ENCODE data around the gene PPM1F. TPM values are rescaled to one million over a fixed set of nuclear protein-coding genes. Genes with fewer than 3 reads are reported as not detected.

Gene PPM1F
- total and polyA plus RNA-seq, 4 donors, result 1.8 to 15.5 (median 8.9) TPM

DNA sequence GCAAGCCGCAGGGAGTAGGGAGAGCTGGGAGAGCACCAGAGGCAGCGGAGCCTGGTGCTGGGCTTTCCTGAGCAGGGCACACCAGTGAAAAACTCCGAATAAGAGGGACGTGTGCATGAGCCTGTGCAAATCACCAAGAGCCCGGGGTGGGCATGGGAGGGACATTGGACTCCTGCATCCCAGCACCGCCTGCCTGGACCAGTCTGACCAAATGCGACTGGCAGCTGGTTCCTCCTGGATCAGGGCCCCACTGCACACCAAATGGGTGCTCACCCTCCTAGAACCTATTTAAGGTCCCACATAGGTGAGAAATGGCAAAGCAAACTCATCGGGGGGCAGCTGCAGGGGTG, 3.1 kb downstream of the PPM1F start:
- Histone ChIP-seq H3K27ac (ENCODE audit: low read depth in 1 of 2, low read length in 2 of 2) (peak overlapping the region; percentile 22 to 50), H3K36me3 (ENCODE audit: control insufficient read depth in 4 of 4, insufficient read depth in 3 of 4, low read depth in 1 of 4, low read length in 3 of 4) (peaks cover 0 to 2% (median under 1%) of the 10 kb centered on the region in 4 donors), H3K9ac (ENCODE audit: low read depth in 1 of 2, low read length in 2 of 2) (no peak overlapping the region), H3K4me1 (ENCODE audit: control insufficient read depth in 4 of 4, insufficient read depth in 4 of 4, low read length in 3 of 4) (peaks cover 8 to 21% (median 15%) of the 10 kb centered on the region in 4 donors), H3K9me3 (ENCODE audit: control insufficient read depth in 4 of 4, low read length in 3 of 4) (no peaks in the 10 kb centered on the region), H3K4me3 (ENCODE audit: low read depth in 1 of 3, low read length in 3 of 3) (no peak overlapping the region), H3K27me3 (ENCODE audit: control insufficient read depth in 4 of 4, insufficient read depth in 4 of 4, low read length in 3 of 4) (no peaks in the 10 kb centered on the region)
- WGBS, result 81% methylated on average over 8 of the region's 8 CpGs
- TF ChIP-seq NR2F2 (IDR thresholded peaks at IDR 0.05) (no peak), GABPA (IDR thresholded peaks at IDR 0.05 in 1 of 2, conservative IDR thresholded peaks at IDR 0.05 in 1 of 2) (no peak), TAF1 (conservative IDR thresholded peaks at IDR 0.05) (no peak)
- TF ChIP-seq, protein P1, sequence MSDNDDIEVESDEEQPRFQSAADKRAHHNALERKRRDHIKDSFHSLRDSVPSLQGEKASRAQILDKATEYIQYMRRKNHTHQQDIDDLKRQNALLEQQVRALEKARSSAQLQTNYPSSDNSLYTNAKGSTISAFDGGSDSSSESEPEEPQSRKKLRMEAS (IDR thresholded peaks at IDR 0.05), result no peak
- DNase-seq (ENCODE audit: low spot score), result no peak

DNA sequence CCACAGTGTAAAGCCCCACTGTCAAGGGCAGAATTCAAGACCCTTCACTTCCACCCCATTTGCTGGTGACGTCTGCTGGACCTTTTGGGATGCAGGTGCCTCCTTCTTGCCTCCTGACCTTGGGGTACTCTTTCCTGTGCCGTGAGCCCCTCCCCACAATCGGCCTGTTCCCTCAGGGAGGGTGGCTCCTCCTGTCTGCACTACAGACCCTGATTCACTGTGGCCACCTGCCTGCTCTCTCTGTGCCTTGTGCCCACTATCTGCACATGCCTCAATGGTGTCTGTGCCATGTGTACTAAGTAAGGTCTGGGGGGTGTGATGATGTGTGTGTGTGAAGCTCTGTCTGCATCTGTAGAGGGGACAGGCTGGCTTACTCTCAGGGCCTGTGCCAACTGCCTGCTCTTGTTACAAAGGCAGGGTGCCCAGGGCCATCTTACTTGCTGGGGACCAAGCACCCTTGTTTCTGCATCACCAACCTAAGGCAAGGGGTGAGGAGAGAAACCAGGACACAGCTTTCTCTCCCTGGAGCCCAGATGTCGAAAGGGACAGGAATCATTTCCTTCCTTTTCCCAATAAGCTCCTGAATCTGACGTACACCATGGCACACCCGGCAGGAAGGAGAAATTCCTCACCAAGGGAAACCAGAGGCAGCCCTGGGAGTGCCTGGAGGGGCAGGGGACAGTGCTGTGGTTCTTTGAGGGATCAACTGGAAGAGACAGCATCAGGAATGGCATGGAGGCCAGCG, 3.7 kb downstream of the PPM1F start:
- Histone ChIP-seq H3K36me3 (ENCODE audit: control insufficient read depth in 4 of 4, insufficient read depth in 3 of 4, low read depth in 1 of 4, low read length in 3 of 4) (peaks cover 0 to 2% (median under 1%) of the 10 kb centered on the region in 4 donors), H3K9me3 (ENCODE audit: control insufficient read depth in 4 of 4, low read length in 3 of 4) (no peaks in the 10 kb centered on the region), H3K27me3 (ENCODE audit: control insufficient read depth in 4 of 4, insufficient read depth in 4 of 4, low read length in 3 of 4) (no peaks in the 10 kb centered on the region), H3K4me1 (ENCODE audit: control insufficient read depth in 4 of 4, insufficient read depth in 4 of 4, low read length in 3 of 4) (peaks cover 8 to 27% (median 17%) of the 10 kb centered on the region in 4 donors), H3K4me3 (ENCODE audit: low read depth in 1 of 3, low read length in 3 of 3) (no peak overlapping the region), H3K27ac (ENCODE audit: low read depth in 1 of 2, low read length in 2 of 2) (peak overlapping the region; percentile 22 to 50), H3K9ac (ENCODE audit: low read depth in 1 of 2, low read length in 2 of 2) (no peak overlapping the region)
- TF ChIP-seq, protein P2, sequence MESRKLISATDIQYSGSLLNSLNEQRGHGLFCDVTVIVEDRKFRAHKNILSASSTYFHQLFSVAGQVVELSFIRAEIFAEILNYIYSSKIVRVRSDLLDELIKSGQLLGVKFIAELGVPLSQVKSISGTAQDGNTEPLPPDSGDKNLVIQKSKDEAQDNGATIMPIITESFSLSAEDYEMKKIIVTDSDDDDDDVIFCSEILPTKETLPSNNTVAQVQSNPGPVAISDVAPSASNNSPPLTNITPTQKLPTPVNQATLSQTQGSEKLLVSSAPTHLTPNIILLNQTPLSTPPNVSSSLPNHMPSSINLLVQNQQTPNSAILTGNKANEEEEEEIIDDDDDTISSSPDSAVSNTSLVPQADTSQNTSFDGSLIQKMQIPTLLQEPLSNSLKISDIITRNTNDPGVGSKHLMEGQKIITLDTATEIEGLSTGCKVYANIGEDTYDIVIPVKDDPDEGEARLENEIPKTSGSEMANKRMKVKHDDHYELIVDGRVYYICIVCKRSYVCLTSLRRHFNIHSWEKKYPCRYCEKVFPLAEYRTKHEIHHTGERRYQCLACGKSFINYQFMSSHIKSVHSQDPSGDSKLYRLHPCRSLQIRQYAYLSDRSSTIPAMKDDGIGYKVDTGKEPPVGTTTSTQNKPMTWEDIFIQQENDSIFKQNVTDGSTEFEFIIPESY (IDR thresholded peaks at IDR 0.05), result no peak
- TF ChIP-seq NR2F2 (IDR thresholded peaks at IDR 0.05), result peak; percentile 22
- TF ChIP-seq HNF4G (IDR thresholded peaks at IDR 0.05), result no peak
- TF ChIP-seq FOXA1 (IDR thresholded peaks at IDR 0.05), result no peak
- no peak for DNase-seq (ENCODE audit: low spot score)
- WGBS, result 80% methylated on average over 7 of the region's 7 CpGs

DNA sequence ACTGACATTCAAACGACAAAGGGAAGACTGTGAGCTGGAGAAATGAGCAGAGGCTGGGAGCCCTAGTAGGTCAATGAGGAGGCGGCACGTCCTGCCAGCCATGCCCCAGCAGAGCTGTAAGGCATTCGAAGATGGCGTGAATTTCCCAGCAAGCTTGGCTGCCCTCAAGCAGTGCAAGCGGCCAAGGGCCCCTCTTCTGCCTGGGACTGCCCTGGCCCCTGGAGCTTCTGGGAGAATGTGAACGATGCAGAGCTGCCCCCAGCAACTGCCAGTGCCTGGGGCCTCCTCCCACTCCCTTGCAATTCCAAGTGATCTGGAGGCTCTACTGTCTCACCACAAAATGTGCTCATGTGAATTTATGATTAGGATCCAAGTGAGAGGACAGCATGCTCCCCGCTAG, 4.3 kb downstream of the PPM1F start:
- Histone ChIP-seq H3K36me3 (ENCODE audit: control insufficient read depth in 4 of 4, insufficient read depth in 3 of 4, low read depth in 1 of 4, low read length in 3 of 4) (peaks cover 0 to 2% (median under 1%) of the 10 kb centered on the region in 4 donors), H3K9me3 (ENCODE audit: control insufficient read depth in 4 of 4, low read length in 3 of 4) (no peaks in the 10 kb centered on the region), H3K4me1 (ENCODE audit: control insufficient read depth in 4 of 4, insufficient read depth in 4 of 4, low read length in 3 of 4) (peaks cover 13 to 33% (median 22%) of the 10 kb centered on the region in 4 donors), H3K27me3 (ENCODE audit: control insufficient read depth in 4 of 4, insufficient read depth in 4 of 4, low read length in 3 of 4) (no peaks in the 10 kb centered on the region), H3K27ac (ENCODE audit: low read depth in 1 of 2, low read length in 2 of 2) (no peak overlapping the region), H3K4me3 (ENCODE audit: low read depth in 1 of 3, low read length in 3 of 3) (no peak overlapping the region), H3K9ac (ENCODE audit: low read depth in 1 of 2, low read length in 2 of 2) (no peak overlapping the region)
- no peak for DNase-seq (ENCODE audit: low spot score)
- 83% methylated on average over 8 of the region's 8 CpGs for WGBS
- TF ChIP-seq, protein P3, sequence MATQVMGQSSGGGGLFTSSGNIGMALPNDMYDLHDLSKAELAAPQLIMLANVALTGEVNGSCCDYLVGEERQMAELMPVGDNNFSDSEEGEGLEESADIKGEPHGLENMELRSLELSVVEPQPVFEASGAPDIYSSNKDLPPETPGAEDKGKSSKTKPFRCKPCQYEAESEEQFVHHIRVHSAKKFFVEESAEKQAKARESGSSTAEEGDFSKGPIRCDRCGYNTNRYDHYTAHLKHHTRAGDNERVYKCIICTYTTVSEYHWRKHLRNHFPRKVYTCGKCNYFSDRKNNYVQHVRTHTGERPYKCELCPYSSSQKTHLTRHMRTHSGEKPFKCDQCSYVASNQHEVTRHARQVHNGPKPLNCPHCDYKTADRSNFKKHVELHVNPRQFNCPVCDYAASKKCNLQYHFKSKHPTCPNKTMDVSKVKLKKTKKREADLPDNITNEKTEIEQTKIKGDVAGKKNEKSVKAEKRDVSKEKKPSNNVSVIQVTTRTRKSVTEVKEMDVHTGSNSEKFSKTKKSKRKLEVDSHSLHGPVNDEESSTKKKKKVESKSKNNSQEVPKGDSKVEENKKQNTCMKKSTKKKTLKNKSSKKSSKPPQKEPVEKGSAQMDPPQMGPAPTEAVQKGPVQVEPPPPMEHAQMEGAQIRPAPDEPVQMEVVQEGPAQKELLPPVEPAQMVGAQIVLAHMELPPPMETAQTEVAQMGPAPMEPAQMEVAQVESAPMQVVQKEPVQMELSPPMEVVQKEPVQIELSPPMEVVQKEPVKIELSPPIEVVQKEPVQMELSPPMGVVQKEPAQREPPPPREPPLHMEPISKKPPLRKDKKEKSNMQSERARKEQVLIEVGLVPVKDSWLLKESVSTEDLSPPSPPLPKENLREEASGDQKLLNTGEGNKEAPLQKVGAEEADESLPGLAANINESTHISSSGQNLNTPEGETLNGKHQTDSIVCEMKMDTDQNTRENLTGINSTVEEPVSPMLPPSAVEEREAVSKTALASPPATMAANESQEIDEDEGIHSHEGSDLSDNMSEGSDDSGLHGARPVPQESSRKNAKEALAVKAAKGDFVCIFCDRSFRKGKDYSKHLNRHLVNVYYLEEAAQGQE (IDR thresholded peaks at IDR 0.05), result no peak

Data from liver (tissue), 9 donors.